Activated CD4-positive, alpha-beta T cell treated with anti-CD3 and anti-CD28 coated beads for 1 hour (primary cell): ENCODE measurements around the gene CDK9.
"Not testable (repeated sequence)": the region's sequence is repeated elsewhere in the genome, so short reads cannot be mapped to it uniquely, and the experiment has no call there.

Experiments used
- DNase-seq: peaks from one replicate; pipeline ENCODE4 v3.0.0-alpha.2; 2020

CDK9 gene

GRCh38 chr9:127829205-127829906 is 43.5 kb downstream of the CDK9 start:
- no peak for DNase-seq

DNA sequence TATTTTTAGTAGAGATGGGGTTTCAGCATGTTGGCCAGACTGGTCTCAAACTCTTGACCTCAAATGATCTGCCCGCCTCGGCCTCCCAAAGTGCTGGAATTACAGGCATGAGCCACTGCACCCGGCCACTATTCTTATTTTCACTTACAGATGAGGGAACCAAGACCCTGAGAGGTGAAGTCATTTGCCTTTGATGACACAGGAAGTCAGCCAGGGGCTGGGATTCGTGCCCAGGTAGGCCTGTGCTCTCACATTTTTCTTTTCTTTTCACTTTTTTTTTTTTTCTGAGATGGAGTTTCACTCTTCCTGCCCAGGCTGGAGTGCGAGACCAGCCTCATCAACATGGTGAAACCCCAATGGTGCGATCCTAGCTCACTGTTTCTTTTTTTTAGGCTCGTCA is 46.4 kb downstream of the CDK9 start:
- no peak for DNase-seq

DNA sequence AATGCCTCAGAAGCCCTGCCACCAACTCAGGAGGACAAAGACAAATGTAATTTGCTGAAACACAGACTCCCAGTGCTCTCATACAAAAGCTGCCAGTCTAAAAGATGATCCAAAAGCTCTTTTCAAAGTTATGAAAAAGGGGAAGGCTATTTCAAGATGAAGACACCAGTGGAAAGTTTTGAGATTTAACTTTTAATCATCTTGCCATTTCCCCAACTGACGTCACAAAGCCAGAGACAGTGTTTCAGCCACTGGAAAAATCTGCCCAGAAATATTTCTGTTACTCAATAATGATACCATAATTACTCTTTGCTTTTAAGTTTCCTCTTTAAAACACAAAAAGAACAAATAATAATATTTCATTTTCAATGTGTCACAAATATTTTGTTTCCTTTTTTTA is 47.7 kb downstream of the CDK9 start:
- no peak for DNase-seq

- DNase-seq = no peak
These were observed 50.2 kb downstream of the CDK9 start for GRCh38 chr9:127835991-127836516.

DNA sequence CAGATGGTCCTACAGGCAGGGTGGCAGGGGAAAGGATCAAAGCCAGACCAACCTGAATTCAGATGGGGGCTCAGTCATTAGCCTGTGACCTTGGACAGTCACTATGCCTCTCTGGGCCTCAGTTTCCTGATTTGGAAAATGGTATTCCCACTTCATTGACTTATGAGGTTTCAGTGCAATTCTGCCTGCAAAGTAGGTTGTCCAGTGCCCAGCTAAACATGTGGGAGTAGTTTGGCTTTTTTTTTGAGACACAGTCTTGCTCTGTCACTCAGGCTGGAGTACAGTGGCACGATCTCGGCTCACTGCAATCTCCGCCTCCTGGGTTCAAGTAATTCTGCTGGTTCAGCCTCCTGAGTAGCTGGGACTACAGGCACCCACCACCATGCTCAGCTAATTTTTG is 50.7 kb downstream of the CDK9 start:
- DNase-seq = not testable (repeated sequence)

DNA sequence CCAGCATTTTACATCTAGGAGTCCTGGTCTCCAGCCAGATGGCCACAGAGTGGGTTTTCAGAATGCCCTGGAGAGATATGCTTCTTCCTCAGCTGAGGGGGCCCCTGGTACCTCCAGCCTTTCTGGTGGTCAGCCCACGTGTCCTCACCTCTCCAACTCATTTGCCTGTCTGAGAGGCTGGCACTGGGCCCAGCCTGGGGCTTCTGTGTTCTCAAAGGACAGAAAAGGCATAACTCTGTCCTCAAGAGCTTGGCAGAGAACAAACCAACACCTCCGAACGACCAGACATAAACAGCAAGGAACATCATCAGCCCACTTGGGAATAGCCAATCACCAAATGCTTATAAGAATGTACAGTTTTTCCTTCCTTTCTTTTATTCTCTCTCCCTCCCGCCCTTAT is 51.5 kb downstream of the CDK9 start:
- no peak for DNase-seq

DNA sequence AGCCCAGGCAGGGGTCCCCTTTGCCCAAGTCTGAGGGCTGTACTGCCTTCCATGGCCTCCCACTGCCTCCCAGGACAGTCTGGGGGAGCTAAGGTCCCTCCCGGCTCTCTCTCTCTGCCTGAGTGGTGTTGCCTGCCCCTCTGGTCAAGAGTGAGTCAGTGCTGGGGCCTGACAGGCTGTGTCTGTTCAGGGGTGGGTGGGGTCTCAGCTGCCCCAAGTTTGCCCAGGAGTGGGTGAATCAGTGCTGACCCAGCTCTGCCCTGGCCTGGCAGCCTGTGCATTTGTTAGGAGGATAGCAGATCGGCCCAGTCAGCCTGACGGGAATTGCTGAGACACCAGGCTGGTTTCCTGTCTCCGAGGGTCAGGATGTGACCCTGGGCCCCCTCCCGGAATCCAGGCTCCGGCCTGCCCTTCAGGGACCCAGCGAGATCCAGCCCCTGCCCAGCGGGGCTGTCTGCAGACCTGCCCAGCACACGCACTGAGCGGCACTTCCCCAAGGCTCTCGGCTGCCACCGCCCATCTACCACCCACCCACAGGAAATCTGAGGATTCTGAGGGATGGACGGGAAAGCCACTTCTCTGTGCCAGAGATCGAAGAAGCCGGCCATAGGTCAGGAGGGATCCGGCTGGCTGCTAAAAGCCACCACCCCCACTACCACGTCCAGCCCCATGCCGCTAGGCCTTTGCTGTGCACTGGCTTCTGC is 52.7 kb downstream of the CDK9 start:
- DNase-seq = no peak
